Measurements from ENCODE around the gene WDPCP.
"Not testable (repeated sequence)": the region's sequence is repeated elsewhere in the genome, so short reads cannot be mapped to it uniquely, and the experiment has no call there.

Gene WDPCP

GRCh38 chr2:63195310-63195709 is 393.0 kb downstream of the WDPCP start:
- no peak for DNase-seq

DNA sequence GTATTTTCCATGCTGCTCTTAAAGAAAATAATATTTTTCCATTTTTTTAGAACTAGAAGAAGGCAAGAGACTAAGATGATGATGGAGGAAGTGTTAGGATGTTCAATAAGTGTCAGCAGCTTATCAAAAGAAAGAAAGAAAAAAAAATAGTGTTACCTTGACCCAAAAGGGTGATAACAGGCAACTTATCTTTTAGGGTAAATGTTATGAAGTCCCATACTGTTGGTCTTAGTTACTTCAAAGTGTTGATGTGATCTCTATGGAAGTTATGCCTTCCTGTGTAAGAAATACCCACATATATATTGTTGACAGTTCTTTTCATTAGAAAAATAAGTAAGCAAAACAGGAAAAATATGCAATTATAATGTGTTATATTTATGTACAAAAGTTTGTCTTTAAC is 394.1 kb downstream of the WDPCP start:
- DNase-seq = no peak

GRCh38 chr2:63192889-63193774 is 395.1 kb downstream of the WDPCP start:
- no peak for DNase-seq

- no peak for DNase-seq
Measured at GRCh38 chr2:63192169-63192888, 395.9 kb downstream of the WDPCP start.

GRCh38 chr2:63189026-63189425 is 399.3 kb downstream of the WDPCP start:
- no peak for DNase-seq

DNA sequence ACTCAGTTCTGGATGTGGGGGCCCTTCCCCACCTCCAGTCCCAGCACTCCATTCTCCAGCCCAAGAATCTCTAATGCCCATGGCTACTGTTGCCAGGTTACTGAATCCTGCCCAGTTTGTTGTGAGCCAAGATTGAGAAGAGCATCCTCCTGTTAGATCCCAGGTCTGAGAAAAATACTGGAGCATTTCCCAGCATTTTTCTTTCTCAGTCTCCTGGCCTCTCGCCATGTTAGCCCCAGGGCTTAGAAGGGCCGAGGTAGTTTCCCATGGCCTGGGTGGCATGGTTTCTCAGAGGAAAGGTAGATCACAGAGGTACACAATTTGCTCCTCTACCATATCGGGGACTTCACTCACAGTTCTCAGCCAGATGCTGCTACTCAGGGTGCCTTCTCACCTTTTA is 401.9 kb downstream of the WDPCP start:
- no peak for DNase-seq

- no peak for DNase-seq
Measured at GRCh38 chr2:63163161-63163820, 425.0 kb downstream of the WDPCP start.

DNA sequence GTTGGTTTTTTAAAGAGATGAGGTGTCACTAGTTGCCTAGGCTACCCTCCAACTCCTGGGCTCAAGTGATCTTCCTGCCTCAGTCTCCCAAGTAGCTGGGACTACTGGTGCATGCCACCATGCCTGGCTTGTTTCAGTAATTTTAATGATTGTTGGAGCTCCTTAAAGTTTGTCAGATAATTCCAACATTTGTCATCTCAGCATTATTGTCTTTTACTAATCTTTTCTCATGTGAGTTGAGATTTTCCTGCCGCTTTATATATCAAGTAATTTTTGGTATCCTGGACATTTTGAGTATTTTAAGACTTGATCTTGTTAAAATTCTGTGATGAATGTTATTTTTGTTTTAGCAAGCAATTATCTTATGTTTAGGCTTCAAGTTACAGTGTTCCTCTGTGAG is 429.0 kb downstream of the WDPCP start:
- DNase-seq = no peak

- not testable (repeated sequence) for DNase-seq
Measured at GRCh38 chr2:63136683-63137082, 451.6 kb downstream of the WDPCP start.

DNA sequence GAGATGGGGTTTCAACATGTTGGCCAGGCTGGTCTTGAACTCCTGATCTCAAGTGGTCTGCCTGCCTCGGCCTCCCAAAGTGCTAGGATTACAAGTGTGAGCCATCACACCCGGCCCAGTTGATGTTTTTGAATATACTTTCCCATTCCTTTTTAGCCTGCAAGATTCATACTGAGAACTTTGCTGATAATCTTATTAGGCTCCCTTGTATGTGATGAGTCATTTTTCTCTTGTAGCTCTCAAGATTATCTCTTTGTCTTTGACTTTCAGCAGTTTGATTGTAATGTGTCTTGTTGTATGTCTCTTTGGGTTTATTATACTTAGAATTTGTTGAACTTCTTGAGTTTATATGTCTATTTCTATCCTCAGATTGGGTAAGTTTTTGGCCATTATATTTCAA is 456.3 kb downstream of the WDPCP start:
- DNase-seq = no peak

DNA sequence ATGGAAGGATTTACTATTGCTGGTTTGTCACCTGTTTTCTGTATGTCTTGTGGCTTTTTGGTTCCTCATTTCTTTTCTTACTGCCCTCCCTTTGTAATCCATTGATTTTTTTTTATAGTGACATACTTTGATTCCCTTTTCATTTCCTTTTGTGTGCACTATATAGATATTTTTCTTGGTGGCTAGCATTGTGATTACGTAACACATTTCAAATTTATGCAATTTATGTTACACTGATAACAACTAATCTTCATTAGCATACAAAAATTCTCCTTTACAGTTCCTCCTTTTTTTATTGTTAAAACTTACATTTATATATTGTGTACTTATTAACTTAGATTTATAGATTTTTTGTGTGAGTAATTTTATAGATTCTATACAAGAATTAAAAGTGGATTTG is 457.1 kb downstream of the WDPCP start:
- no peak for DNase-seq

DNA sequence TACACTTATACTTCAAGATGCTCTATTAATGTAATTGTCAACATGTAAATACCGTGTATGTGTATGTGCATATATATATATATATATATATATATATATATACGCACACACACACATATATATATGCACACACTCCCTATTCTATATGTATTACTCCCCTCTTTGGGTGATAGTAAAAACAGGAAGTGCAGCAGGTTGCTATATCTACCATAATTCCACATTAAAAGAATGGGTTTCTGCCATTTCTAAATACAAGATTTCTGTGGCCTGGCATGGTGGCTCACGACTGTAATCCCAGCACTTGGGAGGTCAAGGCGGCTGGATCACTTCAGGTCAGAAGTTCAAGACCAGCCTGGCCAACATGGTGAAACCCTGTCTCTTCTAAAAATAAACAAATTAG is 460.7 kb downstream of the WDPCP start:
- no peak for DNase-seq

DNA sequence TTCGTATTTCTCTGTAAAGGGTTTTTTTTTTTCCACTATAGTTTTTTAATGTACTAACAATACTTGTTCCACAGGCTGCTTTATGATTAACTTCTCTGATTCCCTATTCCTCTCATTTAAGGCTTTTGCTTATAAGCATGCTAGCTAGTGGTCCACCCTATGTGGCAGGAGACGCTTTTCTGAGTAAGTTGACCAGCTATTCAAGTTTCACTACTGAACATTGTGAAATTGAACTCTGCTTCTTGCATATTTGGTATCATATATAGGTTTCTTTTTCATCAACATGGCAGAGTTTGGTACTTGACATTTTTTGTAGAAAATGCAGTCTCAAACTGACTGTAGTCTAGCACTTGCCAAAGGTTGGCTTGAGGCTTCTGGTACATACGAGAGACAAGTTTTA is 463.4 kb downstream of the WDPCP start:
- DNase-seq = no peak

- no peak for DNase-seq
Measured at GRCh38 chr2:63124218-63124617, 464.1 kb downstream of the WDPCP start.

GRCh38 chr2:63122921-63123320 is 465.4 kb downstream of the WDPCP start:
- DNase-seq = no peak

GRCh38 chr2:63121055-63121834 is 467.0 kb downstream of the WDPCP start:
- no peak for DNase-seq

DNA sequence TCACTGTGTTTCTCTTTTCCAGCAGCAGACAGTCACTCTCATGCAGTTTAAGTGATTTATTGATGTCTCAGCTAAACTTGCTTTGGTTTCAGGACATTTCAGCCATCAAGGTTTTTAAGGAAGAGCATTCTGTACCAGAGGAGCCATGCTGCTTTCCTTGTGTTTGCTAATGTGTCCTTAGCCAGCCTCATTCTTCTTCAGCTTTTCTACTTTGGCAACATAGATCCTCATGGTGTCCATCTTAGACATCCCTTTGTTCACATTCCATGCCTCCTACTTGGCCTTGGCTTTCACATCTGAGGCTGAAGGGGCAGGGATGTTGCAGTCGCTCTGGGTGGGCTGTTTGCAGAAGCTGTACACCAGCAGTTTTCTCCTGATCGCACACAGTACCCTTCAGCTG is 469.5 kb downstream of the WDPCP start:
- no peak for DNase-seq

- no peak for DNase-seq
Measured at GRCh38 chr2:63104482-63104881, 483.8 kb downstream of the WDPCP start.

DNA sequence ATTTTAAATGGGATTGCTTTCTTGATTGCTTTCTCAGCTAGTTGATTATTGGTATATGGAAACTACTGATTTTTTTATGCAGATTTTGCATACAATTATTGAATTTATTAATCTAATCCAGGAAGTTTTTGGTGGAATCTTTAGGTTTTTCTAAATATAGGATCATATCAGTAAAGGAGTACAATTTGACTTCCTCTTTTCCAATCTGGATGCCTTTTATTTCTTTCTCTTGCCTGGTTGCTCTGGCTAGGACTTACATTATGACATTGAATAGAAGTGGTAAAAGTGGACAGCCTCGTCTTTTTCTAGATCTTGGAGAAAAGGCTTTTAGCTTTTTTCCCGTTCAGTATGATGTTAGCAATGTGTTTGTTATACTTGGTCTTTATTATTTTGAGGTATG is 486.3 kb downstream of the WDPCP start:
- no peak for DNase-seq

GRCh38 chr2:63099032-63099431 is 489.2 kb downstream of the WDPCP start:
- no peak for DNase-seq

DNA sequence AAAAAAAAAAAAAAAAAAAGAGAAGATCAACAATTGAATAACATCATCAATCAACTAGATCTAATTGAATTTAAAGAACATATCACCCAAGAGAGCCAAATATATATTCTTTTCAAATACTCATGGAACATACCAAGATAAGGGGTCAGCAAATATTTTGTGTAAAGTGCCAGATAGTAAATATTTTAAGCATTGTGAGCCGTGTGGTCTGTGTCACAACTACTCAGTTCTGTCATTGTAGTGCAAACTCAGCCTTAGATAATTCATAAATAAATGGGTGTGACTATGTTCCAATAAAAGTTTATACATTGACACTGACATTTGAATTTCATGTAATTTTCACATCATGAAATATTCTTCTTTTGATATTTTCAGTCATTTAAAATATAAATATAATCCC is 491.8 kb downstream of the WDPCP start:
- no peak for DNase-seq

GRCh38 chr2:63093502-63093901 is 494.8 kb downstream of the WDPCP start:
- no peak for DNase-seq

DNA sequence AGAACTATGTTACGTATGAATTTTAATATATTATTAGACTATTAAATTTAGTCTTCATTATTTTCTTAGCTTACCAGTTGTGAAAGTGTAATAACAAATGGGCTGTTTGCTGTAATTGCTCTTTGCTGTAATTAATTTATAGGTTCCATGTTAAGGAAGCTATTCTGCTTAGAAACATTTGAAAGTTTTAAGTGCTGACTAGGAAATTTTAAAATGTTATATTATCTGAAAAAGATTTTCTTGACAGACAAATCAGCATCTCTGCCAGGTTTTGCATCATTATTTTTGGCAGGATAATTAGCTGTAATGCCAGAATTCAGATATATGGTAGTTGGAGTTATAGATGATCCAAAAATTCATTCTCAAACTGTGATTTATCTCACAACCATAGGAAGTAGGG is 495.4 kb downstream of the WDPCP start:
- no peak for DNase-seq

Measured in NCI-H1092 (cell line).